HepG2 (cell line): ENCODE measurements around the gene AGO4. TPM values are rescaled to one million over a fixed set of nuclear protein-coding genes. Genes with fewer than 3 reads are reported as not detected.
"Not testable (repeated sequence)": the region's sequence is repeated elsewhere in the genome, so short reads cannot be mapped to it uniquely, and the experiment has no call there.

Experiments
- ATAC-seq: fragments of 200-7000 bp; cut with Tn5 transposase; 3 replicates; pipeline ENCODE4 v1.9.1; 2020; ENCODE audit warnings: mild to moderate bottlenecking, moderate library complexity
- BruUV-seq: library from RNA; stranded (reverse); fragments of 400-500 nt; replicated peaks from 2 replicates; lab custom pipeline; 2021; lab: Mats Ljungman, UMichigan
- CTCF ChIA-PET: fragments of 300-600 bp; formaldehyde crosslinking; extraction: SDS; loops from one replicate; lab custom pipeline; 2021; ENCODE audit warnings: low total read pairs, inconsistent platforms, low intra/inter-chr PET ratio; lab: Yijun Ruan, JAX
- POLR2A ChIA-PET: fragments of 350-600 bp; sonication (Branson Sonifier 250); formaldehyde crosslinking; loops from one replicate; lab custom pipeline; 2020; ENCODE audit warnings: antibody characterized with exemption, inconsistent platforms; lab: Yijun Ruan, JAX
- DNase-seq: peaks from one replicate; pipeline ENCODE4 v3.0.0-alpha.2; 2015; ENCODE audit warnings: low spot score
- FAIRE-seq: peaks from 3 replicates; lab custom pipeline; 2011; peaks lifted over from hg19 to GRCh38; lab: Jason Lieb, UNC
- H2AFZ ChIP-seq: one replicate; pipeline ENCODE4 v1.6.1; 2011; ENCODE audit warnings: low read length, inconsistent platforms
- H3K27ac ChIP-seq: fragments of 300-600 bp; 3 replicates; pipeline ENCODE4 v1.8.0; 2011; ENCODE audit warnings: mixed run types, mild to moderate bottlenecking, mixed read lengths, low read length, inconsistent platforms; ENCODE audit not compliant: insufficient read depth; ENCODE audit errors: extremely low read length
- H3K27me3 ChIP-seq, 2 experiments: fragments of 200-600 bp in 1 of 2; 2 replicates in 1 of 2; 3 replicates in 1 of 2; pipeline versions ENCODE4 v1.6.0 to v1.8.0; 2011; ENCODE audit warnings: low read length in 2 of 2, mild to moderate bottlenecking in 2 of 2, moderate library complexity in 2 of 2, inconsistent platforms in 1 of 2; ENCODE audit not compliant: insufficient read depth in 2 of 2, control insufficient read depth in 1 of 2
- H3K36me3 ChIP-seq, 2 experiments: fragments of 200-600 bp in 1 of 2; replicated peaks in 1 of 2; 2 replicates in 1 of 2; 3 replicates in 1 of 2; pipeline versions ENCODE4 v1.5.1 to v1.8.0; 2011; ENCODE audit warnings: low read length in 2 of 2, inconsistent platforms in 1 of 2; ENCODE audit not compliant: insufficient read depth in 2 of 2, control insufficient read depth in 1 of 2
- H3K4me1 ChIP-seq: 2 replicates; pipeline ENCODE4 v1.5.1; 2012; ENCODE audit warnings: low read length, inconsistent platforms; ENCODE audit not compliant: insufficient read depth
- H3K4me2 ChIP-seq: 2 replicates; pipeline ENCODE4 v1.6.0; 2011; ENCODE audit warnings: low read depth, low read length, inconsistent platforms
- H3K4me3 ChIP-seq, 3 experiments: fragments of 200-600 bp in 1 of 3; sonication (generic), shearing (Covaris generic) in 1 of 3; replicated peaks in 1 of 3; 2 replicates each; pipeline ENCODE4 v1.5.1; 2011 to 2016; ENCODE audit warnings: low read length in 3 of 3, inconsistent platforms in 2 of 3, low read depth in 2 of 3, mild to moderate bottlenecking in 2 of 3, control low read depth in 1 of 3, mixed read lengths in 1 of 3; ENCODE audit not compliant: insufficient read depth in 1 of 3
- H3K79me2 ChIP-seq: one replicate; pipeline ENCODE4 v1.6.1; 2011; ENCODE audit warnings: low read length, inconsistent platforms; ENCODE audit not compliant: insufficient read depth
- H3K9ac ChIP-seq: 2 replicates; pipeline ENCODE4 v1.6.0; 2011; ENCODE audit warnings: mild to moderate bottlenecking, low read depth, low read length, inconsistent platforms; ENCODE audit not compliant: insufficient read depth
- H3K9me3 ChIP-seq: 2 replicates; pipeline ENCODE4 v1.5.1; 2012; ENCODE audit warnings: mild to moderate bottlenecking, low read length
- H4K20me1 ChIP-seq: 2 replicates; pipeline ENCODE4 v1.6.0; 2011; ENCODE audit warnings: inconsistent platforms, mild to moderate bottlenecking, low read length, moderate library complexity; ENCODE audit not compliant: insufficient read depth
- ARNT ChIP-seq: fragments of 450-650 bp; IDR thresholded peaks from 2 replicates; pipeline ENCODE4 v1.6.1; 2017
- ATF7-NPFF ChIP-seq: sonication (generic); formaldehyde crosslinking; IDR thresholded peaks from 2 replicates; pipeline ENCODE4 v1.8.1; 2023; ENCODE audit warnings: mild to moderate bottlenecking, low read depth, missing genetic modification reagents, moderate library complexity
- ETS1 ChIP-seq: sonication (generic); formaldehyde crosslinking; IDR thresholded peaks from 2 replicates; pipeline ENCODE4 v1.4.0; 2020; ENCODE audit warnings: missing genetic modification reagents
- GPN1 ChIP-seq: sonication (generic); formaldehyde crosslinking; IDR thresholded peaks from 2 replicates; pipeline ENCODE4 v1.5.1; 2020; ENCODE audit warnings: missing genetic modification reagents, borderline replicate concordance
- MATR3 ChIP-seq: sonication (generic); formaldehyde crosslinking; IDR thresholded peaks from 2 replicates; pipeline ENCODE4 v1.4.0; 2020; ENCODE audit warnings: missing genetic modification reagents
- RFX3 ChIP-seq: IDR thresholded peaks from 2 replicates; pipeline ENCODE4 v1.6.1; 2016; ENCODE audit warnings: missing biosample characterization, missing genetic modification reagents
- SRSF4 ChIP-seq: fragments of 200-400 bp; formaldehyde crosslinking; IDR thresholded peaks from one replicate; pipeline ENCODE4 v1.6.1; 2018; ENCODE audit warnings: mild to moderate bottlenecking, low read depth, low read length, moderate library complexity; ENCODE audit not compliant: poor library complexity, severe bottlenecking
- TCF7 ChIP-seq: sonication (generic); IDR thresholded peaks from 2 replicates; pipeline ENCODE4 v1.6.1; 2016; ENCODE audit warnings: antibody characterized with exemption, low read depth
- WGBS: methylation state at CpG from one replicate; pipeline ENCODE4 v1.1.6; 2017; ENCODE audit warnings: low lambda C conversion rate; 5-methylcytosine and 5-hydroxymethylcytosine counted together
- in situ Hi-C: cut with HindIII; loops from 2 replicates; pipeline ENCODE4 v1.10.0; 2017; ENCODE audit warnings: low pct_unique_long_range_greater_than_20kb; ENCODE audit not compliant: extremely low pct_ligation_motif_present
- intact Hi-C: fragments of 100-400 bp; cut with micrococcal nuclease; formaldehyde crosslinking; loops from one replicate; pipeline ENCODE4 v1.10.0; 2022; ENCODE audit not compliant: unreplicated experiment
- polyA plus RNA-seq, 8 experiments: library from polyadenylated mRNA; depleted of rRNA in 3 of 8; stranded (reverse) in 7 of 8; unstranded in 1 of 8; fragments of >200 nt; fragmentation: Illumina TruSeq in 4 of 8; extraction: Trizol in 4 of 8; gene quantifications; 2 replicates each; pipeline versions ENCODE4 v1.2.1 to v1.2.3, GENCODE V29; 2011 to 2016; ENCODE audit warnings: low read depth in 4 of 8, missing spikeins in 1 of 8, mixed read lengths in 1 of 8; ENCODE audit not compliant: insufficient read depth in 1 of 8
- total RNA-seq, 5 experiments: library from RNA; depleted of rRNA; stranded (reverse); fragments of >200 nt; fragmentation: Illumina TruSeq; extraction: Trizol; gene quantifications; 2 replicates each; pipeline ENCODE4 v1.2.3, GENCODE V29; 2016; ENCODE audit warnings: low read depth in 1 of 5
- TF ChIP-seq, protein P1 (sequence below): sonication (generic); IDR thresholded peaks from 2 replicates; pipeline ENCODE4 v1.6.1; 2016; ENCODE audit warnings: low read depth, borderline replicate concordance

Gene AGO4
- total and polyA plus RNA-seq, 2 of the 13 experiments (the other 11 are each of a cell fraction or from before 2014, with no cell fraction given): 6.0 to 13.8 TPM

GRCh38 chr1:35797380-35797779 lies 10.4 kb upstream of the AGO4 start:
- Histone ChIP-seq H3K9me3 (no peaks in the 10 kb centered on the region), H3K36me3 (no peaks in the 10 kb centered on the region), H3K4me1 (no peaks in the 10 kb centered on the region), H3K4me3 (no peak overlapping the region), H2AFZ (no peak overlapping the region), H3K9ac (no peak overlapping the region), H3K79me2 (no peaks in the 10 kb centered on the region), H4K20me1 (no peaks in the 10 kb centered on the region), H3K27me3 (no peaks in the 10 kb centered on the region), H3K4me2 (no peak overlapping the region), H3K27ac (no peak overlapping the region)
- no TSS peak for BruUV-seq
- ATAC-seq (no peak), FAIRE-seq (no peak), DNase-seq (no peak)
- in situ Hi-C loops: no loop called here
- TF ChIP-seq MATR3: no peak
- no peak for TF ChIP-seq SRSF4
- TF ChIP-seq TCF7: no peak
- TF ChIP-seq ARNT: no peak
- TF ChIP-seq GPN1: no peak
- TF ChIP-seq, protein P1, sequence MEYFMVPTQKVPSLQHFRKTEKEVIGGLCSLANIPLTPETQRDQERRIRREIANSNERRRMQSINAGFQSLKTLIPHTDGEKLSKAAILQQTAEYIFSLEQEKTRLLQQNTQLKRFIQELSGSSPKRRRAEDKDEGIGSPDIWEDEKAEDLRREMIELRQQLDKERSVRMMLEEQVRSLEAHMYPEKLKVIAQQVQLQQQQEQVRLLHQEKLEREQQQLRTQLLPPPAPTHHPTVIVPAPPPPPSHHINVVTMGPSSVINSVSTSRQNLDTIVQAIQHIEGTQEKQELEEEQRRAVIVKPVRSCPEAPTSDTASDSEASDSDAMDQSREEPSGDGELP: no peak
- no peak for TF ChIP-seq RFX3 (CRISPR knock-in tag)
- no peak for TF ChIP-seq ATF7-NPFF (CRISPR knock-in tag)
- no peak for TF ChIP-seq ETS1 (CRISPR knock-in tag)
- 38% methylated on average over 5 of the region's 5 CpGs for WGBS
- intact Hi-C loops: no loop called here
- CTCF ChIA-PET: no interaction called here
- POLR2A ChIA-PET: no interaction called here

GRCh38 chr1:35798019-35798418 lies 9.8 kb upstream of the AGO4 start:
- H3K4me2 ChIP-seq, H3K4me1 ChIP-seq, ATAC-seq, H4K20me1 ChIP-seq, H3K27me3 ChIP-seq, CTCF ChIA-PET, POLR2A ChIA-PET, H3K36me3 ChIP-seq, H3K4me3 ChIP-seq, DNase-seq, in situ Hi-C loops, H3K9me3 ChIP-seq, FAIRE-seq, H2AFZ ChIP-seq, H3K79me2 ChIP-seq, BruUV-seq, intact Hi-C loops, H3K27ac ChIP-seq, H3K9ac ChIP-seq: not testable (repeated sequence)
- WGBS: 33% methylated on average over 2 of the region's 2 CpGs
